Activated CD4-positive, alpha-beta T cell treated with anti-CD3 and anti-CD28 coated beads, Interleukin-2, amount 50 U/mL, for 16 hours (primary cell): ENCODE data around the gene GNB5.
"Not testable (repeated sequence)": the region's sequence is repeated elsewhere in the genome, so short reads cannot be mapped to it uniquely, and the experiment has no call there.

ENCODE experiments used
- DNase-seq: peaks from one replicate; pipeline ENCODE4 v3.0.0-alpha.2; 2020

Gene GNB5

DNA sequence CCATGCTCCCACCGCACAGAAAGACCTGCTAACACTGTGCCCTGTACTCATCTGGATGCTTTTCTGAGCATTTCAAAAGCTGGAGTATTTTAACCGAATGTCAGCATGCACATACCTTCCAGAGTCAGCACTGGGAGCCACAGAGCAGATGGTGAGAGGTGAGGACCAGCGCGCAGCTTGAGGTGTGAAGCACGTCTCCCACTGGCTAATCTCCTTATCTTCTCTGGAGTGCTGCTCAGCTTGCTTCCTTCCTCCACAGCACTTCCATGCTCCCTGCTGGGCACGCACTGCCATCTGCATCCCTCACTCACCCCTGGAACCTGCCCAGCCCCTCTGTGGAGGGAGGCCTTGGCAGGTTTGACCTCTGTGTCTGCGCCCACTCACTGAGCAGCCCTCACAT, at the start of gene GNB5:
TSS of gene GNB5 (minus strand) at position 186 of the 400 bp plus-strand sequence. CDS start 6,716 bp downstream, outside the sequence.
- DNase-seq: no peak

DNA sequence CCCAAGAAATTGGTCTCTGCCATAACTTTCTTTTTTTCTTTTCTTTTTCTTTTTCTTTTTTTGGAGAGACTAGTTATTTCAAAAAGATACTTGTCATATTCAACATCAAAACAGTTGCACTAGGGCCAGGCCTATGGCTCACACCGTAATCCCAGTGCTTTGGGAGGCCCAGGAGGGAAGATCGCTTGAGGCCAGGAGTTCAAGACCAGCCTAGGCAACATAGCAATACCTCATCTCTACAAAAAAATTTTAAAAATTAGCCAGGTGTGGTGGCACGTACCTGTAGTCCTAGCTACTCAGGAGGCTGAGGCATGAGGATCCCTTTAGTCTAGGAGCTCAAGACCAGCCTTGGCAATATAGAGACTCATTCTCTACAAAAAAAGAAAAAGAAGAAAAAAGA, 49.0 kb upstream of the GNB5 start:
- no peak for DNase-seq

DNA sequence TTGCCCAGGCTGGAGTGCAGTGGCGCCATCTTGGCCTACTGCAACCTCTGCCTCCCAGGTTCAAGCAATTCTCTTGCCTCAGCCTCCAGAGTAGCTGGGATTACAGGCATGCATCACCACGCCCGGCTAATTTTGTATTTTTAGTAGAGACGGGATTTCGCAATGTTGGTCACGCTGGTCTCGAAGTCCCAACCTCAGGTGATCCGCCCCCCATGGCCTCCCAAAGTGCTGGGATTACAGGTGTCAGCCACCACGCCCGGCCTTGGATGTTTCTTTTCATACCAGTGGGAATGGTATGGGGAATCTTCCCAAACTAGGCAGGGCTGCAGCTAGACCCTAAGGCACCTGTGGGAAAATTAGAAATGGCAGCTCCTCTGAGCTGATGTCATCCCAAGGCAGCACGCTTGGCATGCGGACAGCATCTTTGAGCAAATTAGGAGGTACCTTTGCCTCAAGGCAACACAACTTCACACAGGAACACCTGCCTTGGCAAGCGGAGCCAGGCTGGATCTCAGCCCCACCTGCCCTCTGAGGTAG, 47.9 kb upstream of the GNB5 start:
- DNase-seq: not testable (repeated sequence)

DNA sequence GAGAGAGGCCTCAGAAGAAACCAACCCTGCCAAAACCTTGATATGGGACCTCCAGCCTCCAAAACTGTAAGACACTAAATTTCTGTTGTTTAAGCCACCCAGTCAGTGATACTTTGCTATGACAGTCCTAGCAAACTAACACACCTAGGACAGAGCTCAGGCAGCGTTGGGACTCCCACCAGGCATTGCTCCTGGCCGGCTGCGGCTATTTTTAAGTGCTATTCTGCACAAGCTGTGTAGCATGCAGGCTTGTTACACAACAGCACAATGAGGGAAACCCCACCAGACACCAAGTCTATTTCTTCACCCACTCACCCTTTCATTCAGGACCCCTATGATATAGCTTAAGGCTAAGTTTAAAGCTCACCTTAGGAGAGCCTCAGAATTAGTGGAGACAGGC, 47.0 kb upstream of the GNB5 start:
- no peak for DNase-seq

DNA sequence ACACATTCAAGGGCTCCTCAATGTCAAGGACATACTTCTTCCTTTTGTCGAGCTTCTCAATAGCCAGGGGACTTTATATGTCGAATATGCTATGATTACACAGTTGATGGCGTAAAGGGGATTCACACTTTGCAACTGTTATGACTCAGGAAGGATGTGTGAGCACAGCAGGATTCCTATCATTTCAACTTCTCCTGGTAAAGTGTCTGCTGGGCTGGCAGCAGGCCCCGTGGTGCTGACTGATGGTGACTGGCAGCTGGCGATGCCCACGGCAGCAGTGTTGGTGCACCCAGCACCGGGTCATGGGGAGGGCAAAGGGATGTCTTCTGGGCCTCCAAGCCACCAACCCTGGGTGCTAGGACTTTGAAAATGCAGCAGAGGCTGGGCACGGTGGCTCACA, 44.8 kb upstream of the GNB5 start:
- DNase-seq: no peak

DNA sequence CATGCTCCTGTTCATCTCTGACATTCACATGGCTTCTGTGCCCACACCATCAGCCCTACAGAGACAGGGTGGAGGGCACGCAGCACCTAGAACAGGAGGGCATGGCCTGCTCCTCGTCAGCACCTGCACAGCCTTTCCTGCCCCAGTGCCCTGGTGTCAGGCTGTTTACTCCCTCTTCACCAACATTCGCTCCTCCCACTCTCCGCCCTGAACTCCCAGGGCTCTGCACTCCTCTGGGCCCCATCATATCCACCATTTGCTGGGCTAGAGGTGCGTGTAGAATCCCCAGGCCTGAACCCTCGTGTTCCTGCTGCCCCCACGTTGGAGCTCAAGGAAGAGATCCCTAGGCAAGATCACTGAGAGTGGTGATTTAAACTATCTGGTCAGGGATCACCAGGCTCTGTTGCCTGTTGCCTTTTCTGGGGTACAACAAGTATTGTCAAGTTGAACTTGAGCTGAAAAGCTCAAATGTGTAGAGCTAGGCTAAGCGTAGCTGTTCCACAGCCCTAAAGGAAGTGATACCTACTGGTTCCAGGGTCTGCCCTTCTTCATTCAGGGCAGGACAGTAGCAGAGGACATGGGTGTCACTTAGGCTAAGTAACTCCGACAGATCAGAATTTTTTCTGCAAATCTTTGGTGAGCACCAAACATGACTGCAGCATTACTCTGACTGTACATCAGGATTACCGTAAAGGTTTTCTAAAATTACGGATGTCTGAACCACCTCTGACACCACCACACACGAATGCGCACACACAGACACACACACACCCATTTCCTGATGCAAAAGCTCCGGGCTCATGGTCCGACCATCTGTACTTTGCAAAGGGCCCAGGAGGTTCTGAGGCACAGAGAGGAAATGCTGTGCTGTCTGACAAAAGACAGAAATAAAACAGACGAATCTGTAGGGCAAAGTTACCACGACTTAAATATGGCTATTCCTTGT, 43.7 kb upstream of the GNB5 start:
- no peak for DNase-seq

DNA sequence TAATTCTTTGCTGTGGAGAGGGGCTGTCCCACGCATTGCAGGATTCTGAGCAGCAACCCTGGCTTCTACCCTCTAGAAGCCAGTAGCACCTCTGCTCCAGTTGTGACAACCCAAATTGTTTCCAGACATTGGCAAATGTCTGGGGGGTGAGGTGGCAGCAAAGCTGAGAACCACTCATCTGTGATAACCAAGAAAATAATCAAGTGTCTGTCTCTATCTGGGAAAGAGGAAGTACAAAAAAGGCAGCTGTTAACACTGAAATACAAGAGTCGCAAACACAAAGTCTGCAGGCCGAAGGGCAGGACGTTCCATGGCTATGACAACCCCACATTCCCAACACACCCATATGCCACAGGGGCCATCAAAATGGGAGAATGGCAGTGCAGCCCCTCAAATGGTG, 42.2 kb upstream of the GNB5 start:
- DNase-seq: no peak

DNA sequence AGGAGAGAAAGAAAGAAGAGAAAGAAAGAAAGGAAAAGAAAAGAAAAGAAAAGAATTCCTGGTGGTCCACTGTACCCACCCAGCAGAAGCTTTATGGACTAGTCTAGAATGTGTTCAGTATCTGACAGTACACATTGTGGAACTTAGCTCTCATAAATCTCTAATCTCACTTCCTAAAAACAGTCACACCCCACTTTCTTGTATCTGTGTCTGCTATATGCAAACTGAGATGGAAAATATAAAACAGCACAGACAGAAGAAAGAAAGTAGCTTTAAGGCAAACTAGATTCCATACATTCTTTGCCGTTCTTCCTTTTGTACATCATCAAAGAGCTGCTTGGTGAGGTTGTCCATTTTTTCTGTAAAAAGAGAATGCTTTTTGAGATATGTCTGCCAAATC, 41.1 kb upstream of the GNB5 start:
- DNase-seq: no peak

DNA sequence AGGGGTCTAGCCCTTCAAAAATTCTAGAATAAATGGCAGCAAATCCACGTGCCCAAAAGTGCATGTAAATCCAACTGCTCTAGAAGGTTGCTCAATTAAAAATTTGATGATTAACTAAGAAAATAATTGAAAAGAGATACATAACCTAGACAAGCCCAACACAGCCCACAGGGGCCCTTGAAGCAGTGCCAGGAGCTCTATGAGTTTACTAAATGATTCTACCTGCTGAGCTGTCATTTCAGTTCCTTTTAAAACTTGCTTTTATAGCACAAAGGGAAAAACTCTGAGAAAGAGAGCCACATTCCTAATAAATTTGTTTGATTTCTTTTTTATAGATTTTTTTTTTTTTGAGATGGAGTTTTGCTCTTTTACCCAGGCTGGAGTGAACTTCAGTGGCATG, 38.9 kb upstream of the GNB5 start:
- no peak for DNase-seq

DNA sequence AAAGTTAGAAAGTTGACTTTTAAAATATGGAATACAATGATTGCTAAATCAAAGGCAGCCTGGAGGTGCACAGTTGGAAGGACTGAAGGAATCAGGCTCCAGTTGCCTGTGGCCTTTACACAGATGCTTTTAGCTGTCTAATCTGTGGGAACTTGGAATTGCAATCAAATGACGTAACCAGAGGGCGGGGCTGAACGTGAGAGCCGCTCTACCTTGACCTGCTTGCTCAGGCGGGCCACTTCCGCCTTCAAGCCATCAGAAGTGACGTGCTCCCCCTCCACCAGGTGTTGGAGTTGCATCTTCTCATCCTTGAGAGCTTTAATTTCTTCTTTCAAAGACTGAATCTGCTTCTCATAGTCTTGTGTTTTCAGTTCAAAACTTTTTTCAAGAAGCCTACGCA, 37.7 kb upstream of the GNB5 start:
- no peak for DNase-seq

DNA sequence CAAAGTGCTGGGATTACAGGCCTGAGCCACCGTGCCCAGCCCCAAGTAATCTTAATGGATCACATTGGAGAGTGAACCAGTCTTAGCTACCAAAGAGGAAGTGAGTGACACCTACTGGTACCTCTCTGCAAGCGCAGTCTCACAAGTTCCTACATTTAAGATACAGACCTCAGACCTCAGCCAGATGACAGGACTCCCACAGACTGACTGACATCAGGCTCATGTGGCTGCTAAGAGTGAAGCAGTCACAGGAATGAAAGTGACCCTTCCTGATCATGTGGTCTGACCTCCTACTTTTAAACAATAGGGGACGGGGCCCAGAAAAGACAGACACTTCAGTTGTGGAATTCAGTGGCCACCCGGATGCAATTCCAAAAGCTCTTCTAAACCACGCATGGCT, 36.3 kb upstream of the GNB5 start:
- DNase-seq: peak; percentile 84

DNA sequence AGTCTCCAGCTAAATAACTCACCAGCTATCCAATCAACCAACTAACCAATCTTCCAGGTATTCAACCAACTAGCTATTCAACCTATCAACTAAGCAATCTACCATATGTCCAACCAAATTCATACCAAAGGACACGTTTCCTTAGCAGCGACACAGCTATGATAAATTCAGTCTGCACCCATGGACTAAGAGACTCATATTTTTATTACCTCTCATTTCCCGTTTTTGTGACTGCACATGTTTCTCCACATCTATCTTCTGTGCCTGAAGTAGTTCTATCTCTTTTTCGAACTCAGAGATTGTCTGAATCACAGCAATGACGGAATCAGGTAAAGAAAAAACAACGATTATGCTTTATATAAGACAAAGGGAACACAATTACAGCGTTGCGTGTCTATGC, 34.0 kb upstream of the GNB5 start:
- DNase-seq: no peak

DNA sequence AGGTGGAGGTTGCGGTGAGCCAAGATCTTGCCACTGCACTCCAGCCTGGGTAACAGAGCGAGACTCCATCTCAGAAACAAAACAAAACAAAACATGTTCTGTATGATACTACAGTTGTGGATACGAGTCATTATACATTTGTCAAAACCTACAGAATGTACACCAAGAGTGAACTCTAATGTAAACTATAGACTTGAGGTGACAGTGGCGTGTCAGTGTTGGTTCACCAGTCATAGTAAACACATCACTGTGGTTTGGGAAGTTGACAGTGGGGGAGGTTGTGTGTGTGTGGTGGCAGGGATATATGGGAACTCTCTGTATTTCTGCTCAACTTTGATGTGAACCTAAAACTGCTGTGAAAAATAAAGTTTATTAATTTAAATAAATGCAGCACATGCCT, 33.0 kb upstream of the GNB5 start:
- peak; percentile 31 for DNase-seq

DNA sequence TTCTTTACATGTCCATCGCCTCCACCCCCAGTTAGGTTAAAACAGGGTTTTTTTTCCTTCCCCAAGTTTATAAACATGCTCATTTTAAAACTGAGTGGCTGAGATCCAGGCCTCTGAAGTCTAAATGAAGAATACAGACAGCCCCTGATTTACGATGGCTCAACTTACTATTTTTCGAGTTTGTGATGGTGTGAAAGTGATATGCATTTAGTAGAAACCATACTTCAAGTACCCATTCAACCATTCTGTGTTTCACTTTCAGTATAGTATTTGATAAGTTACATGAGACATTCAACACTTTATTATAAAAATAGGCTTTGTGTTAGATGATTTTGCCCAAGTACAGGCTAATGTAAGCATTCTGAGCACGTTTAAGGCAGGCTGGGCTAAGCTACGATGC, 30.5 kb upstream of the GNB5 start:
- peak; percentile 20 for DNase-seq

DNA sequence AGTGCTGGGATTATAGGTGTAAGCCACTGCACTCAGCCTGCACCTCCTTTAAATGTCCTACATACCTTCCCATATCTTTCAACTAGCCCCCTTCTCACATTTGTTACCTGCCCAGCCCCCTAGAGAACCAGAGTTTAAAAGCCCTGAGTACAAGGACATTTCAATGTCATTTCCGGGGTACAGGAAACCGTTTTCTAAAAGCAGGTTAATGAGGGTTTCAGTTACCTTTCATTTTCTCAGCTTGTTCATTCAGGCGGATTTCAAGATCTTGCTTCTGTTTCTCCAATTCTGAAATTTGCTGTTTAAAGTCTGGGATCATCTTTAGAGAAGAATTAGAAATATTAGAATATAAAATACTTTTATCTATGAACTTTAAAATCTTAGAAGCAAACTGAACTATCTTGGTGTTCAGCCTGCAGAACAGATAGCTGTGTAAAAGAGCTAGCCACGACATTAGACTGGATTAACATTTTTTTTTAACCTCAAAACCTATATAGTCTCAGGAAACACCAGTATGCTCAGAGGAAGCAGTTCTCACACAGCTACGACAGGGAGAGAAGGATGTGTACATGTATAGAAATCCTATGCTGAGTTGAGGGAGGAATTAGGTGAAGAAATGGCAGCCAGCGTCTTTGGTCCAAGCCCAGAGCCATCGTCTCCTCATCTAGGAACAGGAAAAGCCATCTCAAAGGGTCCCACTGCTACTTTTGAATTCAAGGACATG, 29.9 kb upstream of the GNB5 start:
- peak; percentile 33 for DNase-seq

DNA sequence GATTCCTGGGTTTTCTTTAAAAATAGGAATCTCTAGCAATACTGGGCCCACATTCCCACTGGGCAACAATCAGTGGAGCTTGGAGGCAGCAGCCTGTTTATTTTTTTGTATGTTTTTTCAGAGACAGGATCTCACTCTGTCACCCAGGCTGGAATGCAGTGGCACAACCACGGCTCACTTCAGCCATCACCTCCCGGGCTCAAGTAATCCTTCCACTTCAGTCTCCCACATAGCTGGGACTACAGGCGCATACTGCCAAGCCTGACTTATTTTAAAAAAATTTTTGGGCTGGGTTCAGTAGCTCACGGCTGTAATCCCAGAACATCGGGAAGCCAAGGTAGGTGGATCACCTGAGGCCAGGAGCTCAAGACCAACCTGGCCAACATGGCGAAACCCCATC, 29.1 kb upstream of the GNB5 start:
- no peak for DNase-seq

DNA sequence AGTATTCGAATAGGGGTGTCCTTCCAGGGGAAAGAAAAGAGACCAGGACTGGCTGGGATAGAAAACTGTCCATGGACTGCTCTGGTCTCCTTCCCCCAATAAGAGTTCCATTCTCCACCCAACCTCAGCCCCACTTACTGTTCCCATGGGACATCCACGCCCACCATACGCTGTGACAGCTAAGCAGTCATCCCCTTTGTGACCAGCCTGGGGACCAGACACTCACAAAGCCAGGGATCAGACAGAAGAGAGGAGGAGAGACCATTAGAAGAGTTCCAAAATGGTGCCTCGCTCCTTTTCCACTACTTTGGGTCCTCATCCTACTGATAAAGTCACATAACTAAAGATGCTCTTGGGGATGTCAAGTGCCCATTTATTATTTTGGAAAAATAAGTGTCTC, 27.6 kb upstream of the GNB5 start:
- DNase-seq: no peak

DNA sequence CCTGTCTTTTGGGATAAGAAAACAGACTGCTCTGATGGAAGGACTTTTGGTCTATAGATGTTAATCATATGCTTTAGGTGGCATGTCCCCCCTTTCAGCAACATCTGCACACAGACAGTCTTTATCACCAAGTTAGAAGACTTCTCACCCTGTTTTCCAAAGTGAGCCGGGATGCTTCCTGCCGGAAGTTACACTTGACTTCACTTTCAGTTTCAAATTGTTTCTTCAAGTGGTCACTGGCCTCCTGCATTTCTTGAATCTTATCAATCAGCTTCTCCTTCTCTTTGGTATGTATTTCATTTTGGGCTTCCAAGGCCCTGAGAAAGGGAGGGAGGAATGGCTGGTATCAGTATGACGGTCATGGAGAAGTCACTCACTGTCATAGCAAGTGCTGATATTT, 27.2 kb upstream of the GNB5 start:
- DNase-seq: no peak

DNA sequence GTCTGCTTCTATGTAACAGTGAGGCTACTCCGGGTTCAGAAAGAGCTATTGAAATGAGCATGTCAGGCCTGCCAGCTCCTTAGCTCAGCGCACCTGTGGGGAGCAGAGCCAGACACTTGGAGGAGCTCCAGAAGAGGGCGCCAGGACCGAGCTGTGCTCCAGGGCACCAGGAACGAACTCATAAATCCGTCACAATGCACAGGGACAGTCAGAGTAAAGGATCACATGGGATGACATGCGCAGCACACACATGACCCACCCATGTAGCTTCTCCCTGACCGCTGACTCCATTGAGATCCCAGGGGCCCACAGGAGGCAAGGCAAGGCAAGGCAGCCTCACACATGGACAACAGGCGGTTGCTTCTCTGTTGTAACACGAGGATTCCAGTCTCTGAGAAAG, 26.0 kb upstream of the GNB5 start:
- DNase-seq: peak; percentile 29

DNA sequence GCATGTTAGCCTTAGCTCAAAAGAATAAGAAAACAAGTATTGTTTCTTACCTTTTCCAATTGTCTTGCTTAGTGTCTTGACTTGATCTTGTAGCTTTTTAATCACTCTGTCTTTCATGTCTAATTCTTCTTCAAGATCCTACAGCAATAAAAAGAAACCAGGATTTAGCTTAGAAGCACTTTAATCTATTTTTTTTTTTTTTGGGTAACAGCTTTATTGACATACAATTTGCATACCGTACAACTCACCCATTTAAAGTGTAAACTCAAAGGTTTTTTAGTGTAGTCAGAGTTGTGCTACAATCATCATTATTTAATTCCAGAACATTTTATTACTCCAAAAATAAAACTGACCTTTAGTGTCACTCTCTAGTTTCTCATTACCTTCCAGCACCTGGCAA, 23.4 kb upstream of the GNB5 start:
- DNase-seq: no peak

DNA sequence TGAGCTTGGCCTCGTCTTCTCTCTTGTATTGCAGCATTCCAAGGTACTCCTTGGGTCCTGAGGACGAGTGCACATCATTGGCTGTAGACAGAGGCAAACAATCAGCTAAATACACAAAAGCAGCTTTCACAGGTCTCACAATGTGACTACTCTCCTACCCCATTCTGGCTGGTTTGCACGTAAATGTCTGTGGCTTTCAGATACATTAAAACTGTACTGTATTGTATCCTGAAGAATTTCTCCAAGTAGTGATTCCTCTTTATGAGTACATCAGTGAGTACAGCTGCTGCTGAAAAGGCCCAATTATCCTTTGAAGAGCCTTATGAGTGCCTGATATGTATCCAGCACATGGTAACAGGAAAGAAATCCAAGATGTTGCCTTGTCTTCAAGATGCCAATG, 22.0 kb upstream of the GNB5 start:
- DNase-seq: no peak

DNA sequence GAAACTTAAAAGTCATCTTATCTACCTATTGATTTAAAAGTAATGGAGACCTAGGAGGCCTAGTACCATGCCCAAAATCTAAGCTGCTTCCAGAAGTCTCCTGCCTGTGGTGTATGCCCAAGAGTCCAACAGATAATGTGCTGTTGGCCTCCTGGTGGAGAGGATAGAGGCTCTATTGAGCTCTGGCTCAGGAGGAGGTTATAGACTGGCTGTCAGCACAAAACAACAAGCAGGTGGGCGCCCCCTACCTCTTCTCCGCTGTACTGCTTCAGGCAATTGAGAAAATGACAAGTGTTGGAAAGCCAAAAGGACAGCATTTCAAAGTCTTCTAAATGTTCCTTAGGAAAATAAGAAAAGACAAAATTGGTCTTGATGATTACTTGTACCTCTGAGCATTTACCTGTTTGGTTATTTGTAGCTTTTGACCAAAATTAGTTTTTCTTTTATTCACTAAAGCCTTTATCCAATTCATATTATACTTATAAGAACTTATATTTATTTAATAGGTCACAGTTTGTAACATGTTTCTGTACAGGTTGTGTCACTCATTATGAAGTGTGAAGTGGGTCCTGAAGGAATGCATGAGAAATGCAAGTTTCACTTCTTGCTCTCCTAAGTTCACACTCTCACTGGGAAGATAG, 17.2 kb upstream of the GNB5 start:
- DNase-seq: peak; percentile 74

DNA sequence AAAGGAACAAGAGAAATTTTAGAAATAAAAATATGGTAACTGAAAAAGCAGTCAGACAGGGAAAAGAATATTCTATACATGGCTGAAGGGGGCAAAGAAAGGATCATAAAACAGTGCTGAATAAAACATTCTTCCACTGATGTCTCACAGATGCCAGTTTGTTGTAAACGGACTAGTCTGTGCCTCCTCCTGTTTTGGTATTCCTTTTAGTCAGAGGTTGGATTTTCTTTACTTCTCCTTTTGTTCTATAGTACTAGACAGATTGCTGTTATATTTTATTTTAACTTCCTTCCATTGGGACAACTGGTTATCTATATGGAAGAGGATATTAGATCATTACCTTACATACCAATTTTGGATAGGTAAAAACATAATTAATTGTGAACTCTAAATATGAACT, 16.0 kb upstream of the GNB5 start:
- no peak for DNase-seq

DNA sequence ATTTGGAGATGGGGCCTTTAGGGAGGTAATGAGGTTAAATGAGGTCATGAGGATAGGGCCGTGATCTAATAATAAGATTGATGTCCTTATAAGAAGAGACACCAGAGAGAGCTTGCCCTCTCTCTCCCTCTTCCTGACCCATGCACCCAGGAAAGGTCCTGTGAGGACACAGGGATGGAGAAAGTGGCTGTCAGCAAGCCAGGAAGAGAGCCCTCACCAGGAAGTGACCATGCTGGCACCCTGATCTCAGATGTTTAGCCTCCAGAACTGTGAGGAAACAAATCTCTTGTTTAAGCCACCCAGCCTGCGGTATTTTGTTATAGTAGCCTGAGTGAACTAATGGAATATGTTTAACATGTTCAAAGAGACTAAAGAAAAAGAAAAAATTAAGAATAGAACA, 15.3 kb upstream of the GNB5 start:
- no peak for DNase-seq
